HCT116 (cell line): ENCODE results near the gene FRRS1L. TPM values are rescaled to one million over a fixed set of nuclear protein-coding genes. Genes with fewer than 3 reads are reported as not detected.

Source experiments
- ATAC-seq: fragments of 200-7000 bp; cut with Tn5 transposase; 2 replicates; pipeline ENCODE4 v1.9.1; 2020; ENCODE audit warnings: mild to moderate bottlenecking, moderate library complexity
- BruUV-seq: library from RNA; stranded (reverse); fragments of 400-500 nt; replicated peaks from 2 replicates; lab custom pipeline; 2021; lab: Mats Ljungman, UMichigan
- CTCF ChIA-PET: fragments of 300-600 bp; sonication (Branson Sonifier 250); formaldehyde crosslinking; loops from one replicate; lab custom pipeline; 2021; ENCODE audit warnings: antibody characterized with exemption; lab: Charles Lee
- POLR2A ChIA-PET: fragments of 300-600, 350-600 bp; sonication (Branson Sonifier 250); formaldehyde crosslinking; loops from one replicate; lab custom pipeline; 2021; ENCODE audit warnings: antibody characterized with exemption; lab: Charles Lee
- RAD21 ChIA-PET, 2 experiments: fragments of 300-600 bp; sonication (Branson Sonifier 250); formaldehyde crosslinking; loops; one replicate each; lab custom pipeline; 2023; ENCODE audit warnings: low total read pairs in 2 of 2; ENCODE audit not compliant: uncharacterized antibody in 2 of 2, unreplicated experiment in 2 of 2, low non-redundant PET in 1 of 2; lab: Charles Lee
- DNase-seq: peaks from one replicate; pipeline ENCODE4 v3.0.0-alpha.2; 2010; ENCODE audit warnings: low read depth, low spot score
- H2AFZ ChIP-seq: fragments of 200-600 bp; shearing (Covaris generic), sonication (generic); 2 replicates; pipeline ENCODE4 v1.6.1; 2017; ENCODE audit warnings: low read depth, mixed run types, mixed read lengths, antibody characterized with exemption, low read length; ENCODE audit not compliant: poor library complexity, severe bottlenecking
- H3K27ac ChIP-seq: 2 replicates; pipeline ENCODE4 v1.5.1; 2012; ENCODE audit warnings: low read depth, low read length
- H3K27me3 ChIP-seq: fragments of 200-600 bp; sonication (generic); 2 replicates; pipeline ENCODE4 v1.6.1; 2016; ENCODE audit warnings: mixed run types, low read length, mixed read lengths; ENCODE audit not compliant: insufficient read depth
- H3K36me3 ChIP-seq, 2 experiments: fragments of 200-500 bp in 1 of 2; fragments of 200-600 bp in 1 of 2; sonication (Bioruptor generic) in 1 of 2; sonication (generic) in 1 of 2; 2 replicates each; pipeline versions ENCODE4 v1.5.1 to v1.6.1; 2014 to 2016; ENCODE audit warnings: low read length in 2 of 2, inconsistent platforms in 1 of 2, mixed read lengths in 1 of 2, mixed run types in 1 of 2; ENCODE audit not compliant: insufficient read depth in 2 of 2, control insufficient read depth in 1 of 2
- H3K4me1 ChIP-seq, 2 experiments: fragments of 200-600 bp in 1 of 2; sonication (generic) in 1 of 2; 2 replicates each; pipeline versions ENCODE4 v1.5.1 to v1.6.1; 2012 to 2017; ENCODE audit warnings: low read length in 2 of 2, inconsistent platforms in 1 of 2, mild to moderate bottlenecking in 1 of 2, mixed read lengths in 1 of 2, mixed run types in 1 of 2, moderate library complexity in 1 of 2; ENCODE audit not compliant: insufficient read depth in 2 of 2, control insufficient read depth in 1 of 2
- H3K4me2 ChIP-seq: fragments of 200-600 bp; sonication (generic); 2 replicates; pipeline ENCODE4 v1.6.1; 2017; ENCODE audit warnings: mixed run types, low read length, mixed read lengths
- H3K4me3 ChIP-seq, 2 experiments: fragments of 200-600 bp in 1 of 2; sonication (generic) in 1 of 2; replicated peaks in 1 of 2; 2 replicates each; pipeline ENCODE4 v1.5.1; 2011 to 2016; ENCODE audit warnings: low read length in 2 of 2, control low read depth in 1 of 2, low read depth in 1 of 2, mild to moderate bottlenecking in 1 of 2, mixed read lengths in 1 of 2, mixed run types in 1 of 2
- H3K79me2 ChIP-seq: fragments of 200-600 bp; sonication (generic); 2 replicates; pipeline ENCODE4 v1.6.1; 2017; ENCODE audit warnings: mild to moderate bottlenecking, mixed run types, low read length, moderate library complexity, mixed read lengths; ENCODE audit not compliant: insufficient read depth
- H3K9ac ChIP-seq: fragments of 200-600 bp; sonication (generic); 2 replicates; pipeline ENCODE4 v1.6.1; 2016; ENCODE audit warnings: low read length, mixed read lengths
- H3K9me2 ChIP-seq: fragments of 200-600 bp; sonication (generic), shearing (Covaris generic); 2 replicates; pipeline ENCODE4 v1.6.1; 2017; ENCODE audit warnings: mixed run types, mild to moderate bottlenecking, moderate library complexity; ENCODE audit not compliant: insufficient read depth
- H3K9me3 ChIP-seq, 2 experiments: fragments of 200-500 bp in 1 of 2; fragments of 200-600 bp in 1 of 2; sonication (Bioruptor generic) in 1 of 2; sonication (generic) in 1 of 2; 2 replicates each; pipeline ENCODE4 v1.6.1; 2014 to 2017; ENCODE audit warnings: low read length in 2 of 2, mixed read lengths in 2 of 2, inconsistent platforms in 1 of 2, low read depth in 1 of 2, mild to moderate bottlenecking in 1 of 2, mixed run types in 1 of 2, moderate library complexity in 1 of 2; ENCODE audit not compliant: control insufficient read depth in 1 of 2, insufficient read depth in 1 of 2
- H4K20me1 ChIP-seq: fragments of 200-600 bp; sonication (generic), shearing (Covaris generic); 2 replicates; pipeline ENCODE4 v1.6.1; 2017; ENCODE audit warnings: mixed run types, mild to moderate bottlenecking, moderate library complexity; ENCODE audit not compliant: insufficient read depth
- CBX3 ChIP-seq: IDR thresholded peaks from 2 replicates; pipeline ENCODE4 v1.6.1; 2012; ENCODE audit warnings: low read depth
- CTCF ChIP-seq, 3 experiments: fragments of 200-600 bp in 1 of 3; sonication (generic) in 1 of 3; IDR thresholded peaks in 2 of 3; conservative IDR thresholded peaks in 1 of 3; 2 replicates each; pipeline ENCODE4 v1.5.1; 2012 to 2017; ENCODE audit warnings: low read depth in 2 of 3, low read length in 2 of 3, antibody characterized with exemption in 1 of 3, borderline replicate concordance in 1 of 3, control low read depth in 1 of 3, mild to moderate bottlenecking in 1 of 3, mixed read lengths in 1 of 3, mixed run types in 1 of 3, moderate library complexity in 1 of 3; ENCODE audit not compliant: insufficient read depth in 1 of 3
- EGR1 ChIP-seq: IDR thresholded peaks from 2 replicates; pipeline ENCODE4 v1.6.1; 2012; ENCODE audit warnings: low read depth
- EZH2 ChIP-seq: fragments of 200-600 bp; sonication (generic); IDR thresholded peaks from 2 replicates; pipeline ENCODE4 v1.6.1; 2017; ENCODE audit warnings: antibody characterized with exemption, mixed run types
- FOSL1 ChIP-seq: IDR thresholded peaks from 2 replicates; pipeline ENCODE4 v1.6.1; 2012; ENCODE audit warnings: low read depth
- JUND ChIP-seq: IDR thresholded peaks from 2 replicates; pipeline ENCODE4 v1.6.1; 2012
- POLR2A ChIP-seq: IDR thresholded peaks from 2 replicates; pipeline ENCODE4 v1.7.0; 2011; ENCODE audit warnings: borderline replicate concordance; ENCODE audit not compliant: insufficient read depth, insufficient read length; ENCODE audit errors: extremely low read depth
- POLR2AphosphoS5 ChIP-seq: IDR thresholded peaks from 2 replicates; pipeline ENCODE4 v1.6.1; 2011; ENCODE audit warnings: mild to moderate bottlenecking, low read depth, low read length, moderate library complexity
- REST ChIP-seq: IDR thresholded peaks from 2 replicates; pipeline ENCODE4 v1.6.1; 2012; ENCODE audit warnings: low read depth
- SRF ChIP-seq: IDR thresholded peaks from 2 replicates; pipeline ENCODE4 v1.6.1; 2012; ENCODE audit warnings: low read depth
- YY1 ChIP-seq: IDR thresholded peaks from 2 replicates; pipeline ENCODE4 v1.6.1; 2011; ENCODE audit warnings: low read length, low read depth, moderate library complexity, mild to moderate bottlenecking; ENCODE audit not compliant: insufficient replicate concordance; ENCODE audit errors: extremely low read depth
- intact Hi-C: fragments of 100-400 bp; cut with micrococcal nuclease; formaldehyde crosslinking; loops from 2 replicates; pipeline ENCODE4 v1.10.0; 2022
- total RNA-seq: library from RNA; stranded (reverse); gene quantifications from one replicate; pipeline ENCODE4 v1.2.1, GENCODE V29; 2021; ENCODE audit not compliant: unreplicated experiment

FRRS1L gene
- total RNA-seq, 1 experiment from 2014 or later = not detected

- no peak overlapping the region for H3K4me2 ChIP-seq
- no peak overlapping the region for H2AFZ ChIP-seq
- H3K4me1 ChIP-seq = peaks cover 0 to 1% of the 10 kb centered on the region in 2 experiments; a peak in 1 of 4 replicates
- ATAC-seq (no peak), DNase-seq (no peak)
- TF ChIP-seq POLR2A (no peak), JUND (no peak), CBX3 (no peak), REST (no peak), POLR2AphosphoS5 (no peak), FOSL1 (no peak), EZH2 (no peak), CTCF (IDR thresholded peaks at IDR 0.05 in 2 of 3, conservative IDR thresholded peaks at IDR 0.05 in 1 of 3; ENCODE audit: borderline replicate concordance in 1 of 3, insufficient read depth in 1 of 3, low read depth in 2 of 3, low read length in 2 of 3) (no peak), YY1 (no peak), EGR1 (no peak), SRF (no peak)
- ChIA-PET CTCF (interaction anchor here (2.0 to 2.8 kb wide), 2 partner anchors 11 to 122 kb away, joined by 9 to 14 read pairs; no protein-coding TSS in a partner anchor), RAD21 (no interaction called here), POLR2A (no interaction called here)
- H3K27ac ChIP-seq = no peak overlapping the region
- H3K9me2 ChIP-seq = no peaks in the 10 kb centered on the region
- no peaks in the 10 kb centered on the region for H3K79me2 ChIP-seq
- no peak overlapping the region for H3K9ac ChIP-seq
- no peaks in the 10 kb centered on the region for H3K27me3 ChIP-seq
- intact Hi-C loops = loop anchor here (2.0 to 5.0 kb wide), 2 partner anchors 207 to 328 kb away; no protein-coding TSS in a partner anchor
- H3K9me3 ChIP-seq = no peaks in the 10 kb centered on the region
- H3K36me3 ChIP-seq = no peaks in the 10 kb centered on the region
- no TSS peak for BruUV-seq
- no peaks in the 10 kb centered on the region for H4K20me1 ChIP-seq
- no peak overlapping the region for H3K4me3 ChIP-seq
Observed at GRCh38 chr9:109193974-109194556, 27.0 kb upstream of the FRRS1L start.
